H1 (cell line): ENCODE measurements around the gene CD96. TPM values are rescaled to one million over a fixed set of nuclear protein-coding genes. Genes with fewer than 3 reads are reported as not detected.

ENCODE experiments used
- CTCF ChIA-PET: fragments of 300-600 bp; sonication (Branson Sonifier 250); formaldehyde crosslinking; loops from one replicate; lab custom pipeline; 2021; ENCODE audit not compliant: partially characterized antibody; lab: Charles Lee
- POLR2A ChIA-PET: fragments of 300-600 bp; sonication (Branson Sonifier 250); formaldehyde crosslinking; loops from one replicate; lab custom pipeline; 2021; ENCODE audit warnings: inconsistent platforms; ENCODE audit not compliant: partially characterized antibody; lab: Charles Lee
- DNase-seq, 2 experiments: peaks; one replicate each; pipeline versions ENCODE4 v3.0.0 to v3.0.0-alpha.2; 2010 to 2022; ENCODE audit warnings: low spot score in 2 of 2, low read depth in 1 of 2, mixed read lengths in 1 of 2
- FAIRE-seq: peaks from 2 replicates; lab custom pipeline; 2011; peaks lifted over from hg19 to GRCh38; lab: Jason Lieb, UNC
- H2AFZ ChIP-seq: 2 replicates; pipeline ENCODE4 v1.8.1; 2012; ENCODE audit warnings: low read length, inconsistent platforms
- H2AK5ac ChIP-seq: 2 replicates; pipeline ENCODE4 v1.6.1; 2013; ENCODE audit warnings: low read depth, low read length
- H2BK120ac ChIP-seq: replicated peaks from 2 replicates; pipeline ENCODE3; 2013; ENCODE audit warnings: low read depth, low read length, inconsistent platforms
- H2BK12ac ChIP-seq: 2 replicates; pipeline ENCODE4 v1.6.1; 2013; ENCODE audit warnings: low read depth, low read length
- H2BK15ac ChIP-seq: 2 replicates; pipeline ENCODE4 v1.6.1; 2013; ENCODE audit warnings: low read length
- H2BK20ac ChIP-seq: 2 replicates; pipeline ENCODE4 v1.6.1; 2013; ENCODE audit warnings: low read length
- H2BK5ac ChIP-seq: 2 replicates; pipeline ENCODE4 v1.6.1; 2013; ENCODE audit warnings: low read depth, low read length
- H3K14ac ChIP-seq: 2 replicates; pipeline ENCODE4 v1.6.1; 2013; ENCODE audit warnings: inconsistent platforms; ENCODE audit not compliant: insufficient read length
- H3K18ac ChIP-seq: 2 replicates; pipeline ENCODE4 v1.6.1; 2013; ENCODE audit warnings: low read length; ENCODE audit errors: extremely low read depth
- H3K23ac ChIP-seq: 2 replicates; pipeline ENCODE4 v1.6.1; 2013; ENCODE audit warnings: inconsistent platforms; ENCODE audit not compliant: insufficient read length
- H3K23me2 ChIP-seq: 2 replicates; pipeline ENCODE4 v1.6.1; 2013; ENCODE audit warnings: low read depth, low read length
- H3K27ac ChIP-seq: 2 replicates; pipeline ENCODE4 v1.6.1; 2011; ENCODE audit warnings: low read depth, low read length, inconsistent platforms
- H3K27me3 ChIP-seq, 4 experiments: replicated peaks in 1 of 4; 1 replicate in 1 of 4; 2 replicates in 3 of 4; pipeline versions ENCODE4 v1.6.1 to v1.8.1; 2011 to 2013; ENCODE audit warnings: low read length in 3 of 4, mild to moderate bottlenecking in 3 of 4, inconsistent platforms in 2 of 4, mixed read lengths in 2 of 4, moderate library complexity in 1 of 4; ENCODE audit not compliant: control insufficient read depth in 3 of 4, insufficient read depth in 3 of 4; ENCODE audit errors: extremely low read depth in 1 of 4
- H3K36me3 ChIP-seq, 4 experiments: 2 replicates each; pipeline versions ENCODE4 v1.6.1 to v1.8.1; 2011 to 2013; ENCODE audit warnings: mild to moderate bottlenecking in 4 of 4, low read length in 3 of 4, moderate library complexity in 2 of 4, control low read depth in 1 of 4, inconsistent platforms in 1 of 4; ENCODE audit not compliant: insufficient read depth in 4 of 4, control insufficient read depth in 2 of 4
- H3K4ac ChIP-seq: replicated peaks from 2 replicates; pipeline ENCODE3; 2013; ENCODE audit warnings: low read length, low read depth, mixed read lengths, inconsistent platforms; ENCODE audit not compliant: insufficient read length
- H3K4me1 ChIP-seq, 4 experiments: replicated peaks in 1 of 4; 1 replicate in 1 of 4; 2 replicates in 3 of 4; pipeline versions ENCODE4 v1.6.1 to v1.8.1; 2011 to 2013; ENCODE audit warnings: low read length in 3 of 4, inconsistent platforms in 2 of 4, mixed read lengths in 1 of 4; ENCODE audit not compliant: insufficient read depth in 4 of 4, control insufficient read depth in 3 of 4
- H3K4me2 ChIP-seq, 2 experiments: 2 replicates each; pipeline versions ENCODE4 v1.6.1 to v1.8.1; 2011 to 2013; ENCODE audit warnings: low read depth in 2 of 2, low read length in 2 of 2, control low read depth in 1 of 2, inconsistent platforms in 1 of 2, mild to moderate bottlenecking in 1 of 2; ENCODE audit not compliant: insufficient read depth in 1 of 2
- H3K4me3 ChIP-seq, 4 experiments: fragments of 200-600, 300-600 bp in 1 of 4; sonication (generic), shearing (Covaris generic), sonication (Bioruptor Twin) in 1 of 4; 2 replicates each; pipeline versions ENCODE4 v1.5.1 to v1.8.1; 2011 to 2016; ENCODE audit warnings: low read length in 4 of 4, low read depth in 3 of 4, control low read depth in 2 of 4, inconsistent platforms in 2 of 4, mild to moderate bottlenecking in 2 of 4, mixed read lengths in 1 of 4, moderate library complexity in 1 of 4; ENCODE audit not compliant: insufficient read depth in 2 of 4; ENCODE audit errors: extremely low read depth in 1 of 4
- H3K56ac ChIP-seq: replicated peaks from 2 replicates; pipeline ENCODE3; 2013; ENCODE audit warnings: low read depth, mild to moderate bottlenecking, mixed read lengths, low read length, inconsistent platforms; ENCODE audit not compliant: insufficient read length
- H3K79me1 ChIP-seq: 2 replicates; pipeline ENCODE4 v1.6.1; 2013; ENCODE audit warnings: low read depth, low read length, control low read depth
- H3K79me2 ChIP-seq, 2 experiments: 2 replicates each; pipeline versions ENCODE4 v1.6.1 to v1.8.1; 2012 to 2013; ENCODE audit warnings: low read length in 2 of 2, mild to moderate bottlenecking in 2 of 2, inconsistent platforms in 1 of 2; ENCODE audit not compliant: insufficient read depth in 2 of 2, control insufficient read depth in 1 of 2
- H3K9ac ChIP-seq, 4 experiments: replicated peaks in 1 of 4; 1 replicate in 1 of 4; 2 replicates in 3 of 4; pipeline versions ENCODE4 v1.6.1 to v1.8.1; 2011 to 2013; ENCODE audit warnings: low read depth in 3 of 4, low read length in 3 of 4, control low read depth in 2 of 4, mild to moderate bottlenecking in 2 of 4, moderate library complexity in 2 of 4, inconsistent platforms in 1 of 4; ENCODE audit errors: extremely low read depth in 1 of 4
- H3K9me3 ChIP-seq, 2 experiments: 2 replicates each; pipeline versions ENCODE4 v1.6.1 to v1.8.1; 2012 to 2013; ENCODE audit warnings: mild to moderate bottlenecking in 2 of 2, moderate library complexity in 2 of 2, control low read depth in 1 of 2, inconsistent platforms in 1 of 2, low read depth in 1 of 2, low read length in 1 of 2, mixed read lengths in 1 of 2; ENCODE audit not compliant: insufficient read depth in 2 of 2
- H4K20me1 ChIP-seq, 2 experiments: replicated peaks in 1 of 2; 2 replicates each; pipeline versions ENCODE3 to v1.8.1; 2011 to 2013; ENCODE audit warnings: inconsistent platforms in 2 of 2, low read length in 2 of 2, mild to moderate bottlenecking in 1 of 2; ENCODE audit not compliant: insufficient read depth in 2 of 2, control insufficient read depth in 1 of 2
- H4K5ac ChIP-seq: 2 replicates; pipeline ENCODE4 v1.6.1; 2013; ENCODE audit warnings: low read length, low read depth, mixed read lengths, inconsistent platforms; ENCODE audit not compliant: insufficient read length
- H4K8ac ChIP-seq: 2 replicates; pipeline ENCODE4 v1.8.0; 2013; ENCODE audit warnings: mild to moderate bottlenecking, moderate library complexity, low read length, inconsistent platforms; ENCODE audit not compliant: insufficient read depth; ENCODE audit errors: extremely low read depth
- H4K91ac ChIP-seq: replicated peaks from 2 replicates; pipeline ENCODE3; 2013; ENCODE audit warnings: low read length, mixed read lengths, inconsistent platforms; ENCODE audit not compliant: insufficient read length
- CEBPB ChIP-seq: IDR thresholded peaks from 2 replicates; pipeline ENCODE4 v1.6.1; 2012; ENCODE audit warnings: low read depth, low read length
- PHF8 ChIP-seq: fragments of 200-600 bp; sonication (generic); conservative IDR thresholded peaks from 2 replicates; pipeline ENCODE4 v1.7.1; 2012; ENCODE audit warnings: low read depth, mild to moderate bottlenecking, inconsistent platforms, low read length, moderate library complexity
- SIN3A ChIP-seq, 2 experiments: IDR thresholded peaks in 1 of 2; conservative IDR thresholded peaks in 1 of 2; 2 replicates each; pipeline ENCODE4 v1.6.1; 2011 to 2012; ENCODE audit warnings: low read length in 2 of 2, improper control_type of control experiment in 1 of 2, low read depth in 1 of 2, mild to moderate bottlenecking in 1 of 2
- SP4 ChIP-seq: IDR thresholded peaks from 2 replicates; pipeline ENCODE4 v1.6.1; 2012; ENCODE audit warnings: low read length, inconsistent platforms
- WGBS, 2 experiments: shearing (Covaris generic) in 1 of 2; methylation state at CpG; one replicate each; pipeline versions ENCODE4 v1.1.6 to v1.1.7; 2013 to 2015; ENCODE audit warnings: low lambda C conversion rate in 2 of 2, mixed read lengths in 2 of 2, inconsistent platforms in 1 of 2, low coverage in 1 of 2, missing lambda C conversion rate in 1 of 2; ENCODE audit not compliant: insufficient replicate concordance in 2 of 2, insufficient coverage in 1 of 2, insufficient read length in 1 of 2; ENCODE audit errors: extremely low coverage in 1 of 2, missing lambda C conversion rate in 1 of 2; 5-methylcytosine and 5-hydroxymethylcytosine counted together
- polyA plus RNA-seq, 7 experiments: library from polyadenylated mRNA; depleted of rRNA in 3 of 7; stranded (reverse) in 5 of 7; unstranded in 2 of 7; fragments of >200 nt in 5 of 7; fragments of 200-250 nt in 2 of 7; gene quantifications; 1 replicate in 5 of 7; 2 replicates in 1 of 7; 4 replicates in 1 of 7; pipeline versions ENCODE4 v1.2.1 to v1.2.3, GENCODE V29; 2011 to 2013; ENCODE audit warnings: missing spikeins in 2 of 7, mixed read lengths in 2 of 7
- total RNA-seq: library from RNA; stranded (reverse); fragmentation: NEBNext Ultra II Directional; extraction: Animal tissue kit (Norgen Biotek cat#: 25700); gene quantifications from 2 replicates; pipeline ENCODE4 v1.2.1, GENCODE V29; 2021

Gene CD96
- total and polyA plus RNA-seq, 2 of the 8 experiments (the other 6 are each of a cell fraction or from before 2014, with no cell fraction given): not detected

GRCh38 chr3:111681661-111682426 lies 139.8 kb downstream of the CD96 start:
- H3K9me3 ChIP-seq: no peaks in the 10 kb centered on the region
- no peak overlapping the region for H3K4me3 ChIP-seq
- no peak overlapping the region for H3K4ac ChIP-seq
- H3K79me2 ChIP-seq: no peaks in the 10 kb centered on the region
- H2BK5ac ChIP-seq: no peak overlapping the region
- no peak overlapping the region for H2BK120ac ChIP-seq
- H3K4me1 ChIP-seq: 0 out of 7 replicates have a peak, but pooled peaks cover 0 to 3% (median 0%) of the 10 kb centered on the region in 4 experiments
- TF ChIP-seq PHF8: no peak
- no peak for TF ChIP-seq SIN3A (conservative IDR thresholded peaks at IDR 0.05 in 1 of 2, IDR thresholded peaks at IDR 0.05 in 1 of 2; ENCODE audit: low read depth in 1 of 2, low read length in 2 of 2)
- TF ChIP-seq SP4: no peak
- TF ChIP-seq CEBPB: no peak
- TF ChIP-seq, all 59 proteins: peak for 0
- Histone ChIP-seq H3K36me3 (no peaks in the 10 kb centered on the region), H3K27me3 (peaks cover 0 to 1% (median 0%) of the 10 kb centered on the region in 4 experiments; a peak in 1 of 7 replicates), H3K23ac (no peak overlapping the region), H2AFZ (no peak overlapping the region), H3K4me2 (no peak overlapping the region), H4K8ac (no peak overlapping the region), H3K23me2 (no peaks in the 10 kb centered on the region), H2AK5ac (no peak overlapping the region), H3K18ac (no peak overlapping the region), H2BK15ac (no peak overlapping the region), H4K91ac (no peak overlapping the region), H2BK20ac (no peak overlapping the region), H3K56ac (no peak overlapping the region), H3K9ac (no peak overlapping the region; a peak in 1 of 7 replicates), H4K20me1 (no peaks in the 10 kb centered on the region), H3K14ac (no peak overlapping the region), H3K79me1 (no peaks in the 10 kb centered on the region), H2BK12ac (no peak overlapping the region), H3K27ac (no peak overlapping the region), H4K5ac (no peak overlapping the region)
- ChIA-PET CTCF (interaction anchor here (0.9 to 2.1 kb wide), 8 partner anchors 9 to 286 kb away, joined by 3 to 6 read pairs (median 4); no protein-coding TSS in a partner anchor), POLR2A (no interaction called here)
- no peak for DNase-seq
- 82% methylated on average over 7 of the region's 7 CpGs; no CpG with 5 or more reads in 1 of the 2 experiments for WGBS, 2 experiments
- FAIRE-seq: no peak
